B cell (primary cell): ENCODE data around the gene FFAR2. TPM values are rescaled to one million over a fixed set of nuclear protein-coding genes. Genes with fewer than 3 reads are reported as not detected.
A peak's percentile ranks its signal among the peaks of the same experiment; 100 is the strongest.

ENCODE experiments used
- ATAC-seq: fragments of 200-7000 bp; cut with Tn5 transposase; one replicate; pipeline ENCODE4 v1.10.0; 2021; ENCODE audit warnings: low read depth, mild to moderate bottlenecking, moderate number of reproducible peaks, moderate library complexity
- CTCF ChIA-PET: fragments of 350-600 bp; sonication (Branson Sonifier 250); formaldehyde crosslinking; loops from one replicate; lab custom pipeline; 2021; ENCODE audit warnings: antibody characterized with exemption, inconsistent platforms; lab: Charles Lee
- POLR2A ChIA-PET: fragments of 350-600 bp; sonication (Branson Sonifier 250); formaldehyde crosslinking; loops from one replicate; lab custom pipeline; 2021; ENCODE audit warnings: antibody characterized with exemption; lab: Charles Lee
- DNase-seq: peaks from one replicate; pipeline ENCODE4 v3.0.0; 2013
- H2AFZ ChIP-seq: 2 replicates; pipeline ENCODE4 v1.6.1; 2012; ENCODE audit warnings: mild to moderate bottlenecking, low read depth, low read length; ENCODE audit not compliant: insufficient read depth, poor library complexity, severe bottlenecking
- H3K27ac ChIP-seq, 2 donors: 1 replicate in 1 of 2; 2 replicates in 1 of 2; pipeline ENCODE4 v1.5.1; 2012 to 2013; ENCODE audit warnings: low read length in 2 of 2, mild to moderate bottlenecking in 2 of 2, moderate library complexity in 1 of 2
- H3K27me3 ChIP-seq, 4 experiments: fragments of 200-600 bp in 1 of 4; sonication (generic) in 1 of 4; replicated peaks in 1 of 4; 1 replicate in 2 of 4; 2 replicates in 2 of 4; pipeline versions ENCODE4 v1.6.1 to v1.7.0; 2013 to 2016; ENCODE audit warnings: low read length in 3 of 4, mild to moderate bottlenecking in 2 of 4, mixed read lengths in 1 of 4, moderate library complexity in 1 of 4; ENCODE audit not compliant: insufficient read depth in 4 of 4, control insufficient read depth in 3 of 4; ENCODE audit errors: control extremely low read depth in 1 of 4
- H3K36me3 ChIP-seq, 2 experiments: replicated peaks in 1 of 2; 1 replicate in 1 of 2; 2 replicates in 1 of 2; pipeline versions ENCODE4 v1.6.1 to v1.7.1; 2013; ENCODE audit warnings: low read length in 1 of 2; ENCODE audit not compliant: insufficient read depth in 2 of 2, control insufficient read depth in 1 of 2; ENCODE audit errors: control extremely low read depth in 1 of 2, extremely low read depth in 1 of 2
- H3K4me1 ChIP-seq, 2 donors: fragments of 200-600 bp in 1 of 2; sonication (generic) in 1 of 2; 1 replicate in 1 of 2; 2 replicates in 1 of 2; pipeline versions ENCODE4 v1.5.1 to v1.6.1; 2013 to 2017; ENCODE audit warnings: low read length in 2 of 2; ENCODE audit not compliant: control insufficient read depth in 2 of 2, insufficient read depth in 2 of 2
- H3K4me2 ChIP-seq: replicated peaks from 2 replicates; pipeline ENCODE3; 2012; ENCODE audit warnings: mild to moderate bottlenecking, low read depth, low read length; ENCODE audit not compliant: poor library complexity, severe bottlenecking
- H3K4me3 ChIP-seq, 5 experiments: fragments of 200-600 bp in 1 of 5; sonication (generic) in 1 of 5; 1 replicate in 3 of 5; 2 replicates in 2 of 5; pipeline versions ENCODE4 v1.5.1 to v1.7.0; 2011 to 2016; ENCODE audit warnings: low read length in 4 of 5, mild to moderate bottlenecking in 4 of 5, low read depth in 2 of 5, control low read depth in 1 of 5, moderate library complexity in 1 of 5; ENCODE audit not compliant: insufficient read depth in 1 of 5; ENCODE audit errors: control extremely low read depth in 1 of 5, extremely low read depth in 1 of 5
- H3K79me2 ChIP-seq: fragments of 200-600 bp; sonication (generic); one replicate; pipeline ENCODE4 v1.6.0; 2016; ENCODE audit warnings: low read length; ENCODE audit not compliant: control insufficient read depth, insufficient read depth
- H3K9ac ChIP-seq: fragments of 200-600 bp; sonication (generic); 2 replicates; pipeline ENCODE4 v1.6.1; 2017; ENCODE audit warnings: mild to moderate bottlenecking, low read length, moderate library complexity
- H3K9me3 ChIP-seq, 3 donors: one replicate each; pipeline versions ENCODE4 v1.6.1 to v1.7.1; 2013; ENCODE audit warnings: low read length in 2 of 3; ENCODE audit not compliant: control insufficient read depth in 2 of 3, insufficient read depth in 1 of 3; ENCODE audit errors: control extremely low read depth in 1 of 3
- H4K20me1 ChIP-seq: 2 replicates; pipeline ENCODE4 v1.6.0; 2012; ENCODE audit warnings: mild to moderate bottlenecking, low read length; ENCODE audit not compliant: insufficient read depth, control insufficient read depth, poor library complexity, severe bottlenecking
- H3K27ac Mint-ChIP-seq: one replicate; pipeline ENCODE4 v1.8.0; 2021; ENCODE audit warnings: mixed read lengths
- H3K27me3 Mint-ChIP-seq: one replicate; pipeline ENCODE4 v1.8.0; 2021; ENCODE audit warnings: mixed read lengths
- H3K4me1 Mint-ChIP-seq: one replicate; pipeline ENCODE4 v1.8.0; 2021; ENCODE audit warnings: mixed read lengths
- H3K4me3 Mint-ChIP-seq: one replicate; pipeline ENCODE4 v1.8.0; 2021; ENCODE audit warnings: mixed read lengths
- H3K9me3 Mint-ChIP-seq: one replicate; pipeline ENCODE4 v1.8.0; 2022; ENCODE audit warnings: mixed read lengths; ENCODE audit not compliant: insufficient read depth
- CTCF ChIP-seq: fragments of 200-600 bp; IDR thresholded peaks from one replicate; pipeline ENCODE4 v1.8.0; 2022; ENCODE audit warnings: antibody characterized with exemption, mild to moderate bottlenecking
- EZH2 ChIP-seq: IDR thresholded peaks from 2 replicates; pipeline ENCODE4 v1.6.1; 2012; ENCODE audit warnings: borderline replicate concordance, low read depth, mild to moderate bottlenecking, moderate library complexity, low read length; ENCODE audit not compliant: insufficient read depth, poor library complexity, severe bottlenecking
- WGBS: methylation state at CpG from one replicate; pipeline ENCODE4 v1.1.5; 2013; ENCODE audit warnings: missing lambda C conversion rate; ENCODE audit not compliant: insufficient coverage; 5-methylcytosine and 5-hydroxymethylcytosine counted together
- intact Hi-C: fragments of 100-400 bp; cut with micrococcal nuclease; formaldehyde crosslinking; loops from one replicate; pipeline ENCODE4 v1.10.0; 2022
- polyA plus RNA-seq: library from polyadenylated mRNA; depleted of rRNA; stranded (reverse); fragments of >200 nt; gene quantifications from 2 replicates; pipeline ENCODE4 v1.2.3, GENCODE V29; 2012
- total RNA-seq, 2 donors: library from RNA; stranded (reverse); fragments of 120-200 nt in 1 of 2; gene quantifications; 1 replicate in 1 of 2; 2 replicates in 1 of 2; pipeline versions ENCODE4 v1.2.3 to v1.2.4, GENCODE V29; 2013 to 2022

The FFAR2 gene
- total and polyA plus RNA-seq, 2 donors (not counting 1 experiment from before 2014, with no cell fraction given), result 0.31 TPM; not detected in 1

GRCh38 chr19:35449359-35450043 lies 1.4 kb downstream of the FFAR2 start:
- peaks cover 21 to 26% of the 10 kb centered on the region in 2 donors for H3K4me1 ChIP-seq
- intact Hi-C loops, result no loop called here
- 91% methylated on average over 26 of the region's 27 CpGs for WGBS
- H3K9me3 Mint-ChIP-seq, result no peaks in the 10 kb centered on the region
- peak overlapping the region; percentile 51 for H3K4me2 ChIP-seq
- H3K36me3 ChIP-seq, result no peaks in the 10 kb centered on the region
- ATAC-seq (no peak), DNase-seq (no peak)
- H3K9me3 ChIP-seq, result no peaks in the 10 kb centered on the region
- peaks cover 49% of the 10 kb centered on the region for H3K4me1 Mint-ChIP-seq
- no peak overlapping the region for H3K4me3 Mint-ChIP-seq
- peak overlapping the region in 1 of 5 experiments; percentile 53 for H3K4me3 ChIP-seq
- H3K9ac ChIP-seq, result no peak overlapping the region
- no peaks in the 10 kb centered on the region for H3K27me3 ChIP-seq
- no peaks in the 10 kb centered on the region for H3K79me2 ChIP-seq
- TF ChIP-seq EZH2 (no peak), CTCF (no peak)
- no peaks in the 10 kb centered on the region for H4K20me1 ChIP-seq
- H2AFZ ChIP-seq, result no peak overlapping the region
- no peak overlapping the region for H3K27ac ChIP-seq
- H3K27me3 Mint-ChIP-seq, result peaks cover 11% of the 10 kb centered on the region
- ChIA-PET POLR2A (interaction anchor here (0.6 kb wide), 1 partner anchor 270 kb away, joined by 5 read pairs; no protein-coding TSS in a partner anchor), CTCF (interaction anchor here (1.0 to 2.0 kb wide), 3 partner anchors 11 to 61 kb away, joined by 3 to 7 read pairs (median 5); no protein-coding TSS in a partner anchor)
- no peak overlapping the region for H3K27ac Mint-ChIP-seq
